ENCODE data around the gene ZBTB5.

GRCh38 chr9:37417857-37418618 is 47.2 kb downstream of the ZBTB5 start:
- TF ChIP-seq CREB1 (CRISPR knock-in tag; IDR thresholded peaks at IDR 0.05) (no peak), CREM (CRISPR knock-in tag; IDR thresholded peaks at IDR 0.05) (no peak), CTCF (IDR thresholded peaks at IDR 0.05) (no peak), STAT6 (CRISPR knock-in tag; conservative IDR thresholded peaks at IDR 0.05; ENCODE audit: low read depth) (no peak), NR1H2 (CRISPR knock-in tag; IDR thresholded peaks at IDR 0.05) (no peak), ZBTB43 (CRISPR knock-in tag; IDR thresholded peaks at IDR 0.05) (no peak), MXD4 (CRISPR knock-in tag; IDR thresholded peaks at IDR 0.05; ENCODE audit: borderline replicate concordance) (no peak), FOXJ3 (CRISPR knock-in tag; IDR thresholded peaks at IDR 0.05; ENCODE audit: borderline replicate concordance) (no peak), E2F5 (CRISPR knock-in tag; IDR thresholded peaks at IDR 0.05) (no peak), MAX (CRISPR knock-in tag; IDR thresholded peaks at IDR 0.05) (no peak), NFYB (CRISPR knock-in tag; conservative IDR thresholded peaks at IDR 0.05; ENCODE audit: low read depth) (no peak)
